Measurements from ENCODE around the gene CYB5R4. TPM values are rescaled to one million over a fixed set of nuclear protein-coding genes. Genes with fewer than 3 reads are reported as not detected.
A peak's percentile ranks its signal among the peaks of the same experiment; 100 is the strongest.

Gene CYB5R4
- total RNA-seq, 1 donor from 2014 or later: 8.6 TPM

GRCh38 chr6:83875843-83876242 lies 16.4 kb downstream of the CYB5R4 start:
- Mint-ChIP-seq H3K4me3 (no peak overlapping the region), H3K27ac (no peak overlapping the region), H3K4me1 (no peaks in the 10 kb centered on the region), H3K27me3 (ENCODE audit: low read depth) (no peaks in the 10 kb centered on the region), H3K9me3 (no peaks in the 10 kb centered on the region), H3K36me3 (no peaks in the 10 kb centered on the region)
- DNase-seq (ENCODE audit: low spot score in 2 of 2, unreplicated experiment in 2 of 2): no peak
- TF ChIP-seq CTCF (IDR thresholded peaks at IDR 0.05; ENCODE audit: unreplicated experiment): no peak

- Mint-ChIP-seq H3K4me3 (no peak overlapping the region), H3K27ac (no peak overlapping the region), H3K4me1 (peaks cover 7% of the 10 kb centered on the region), H3K9me3 (no peaks in the 10 kb centered on the region), H3K27me3 (ENCODE audit: low read depth) (no peaks in the 10 kb centered on the region), H3K36me3 (no peaks in the 10 kb centered on the region)
- DNase-seq (ENCODE audit: low spot score in 2 of 2, unreplicated experiment in 2 of 2): no peak
- no peak for TF ChIP-seq CTCF (IDR thresholded peaks at IDR 0.05; ENCODE audit: unreplicated experiment)
These were observed 19.6 kb downstream of the CYB5R4 start for GRCh38 chr6:83878902-83879644.

- Mint-ChIP-seq H3K9me3 (no peaks in the 10 kb centered on the region), H3K27ac (no peak overlapping the region), H3K4me3 (no peak overlapping the region), H3K36me3 (no peaks in the 10 kb centered on the region), H3K4me1 (peaks cover 9% of the 10 kb centered on the region), H3K27me3 (ENCODE audit: low read depth) (no peaks in the 10 kb centered on the region)
- DNase-seq (ENCODE audit: low spot score in 2 of 2, unreplicated experiment in 2 of 2): no peak
- no peak for TF ChIP-seq CTCF (IDR thresholded peaks at IDR 0.05; ENCODE audit: unreplicated experiment)
These were observed 20.3 kb downstream of the CYB5R4 start for GRCh38 chr6:83879746-83880145.

- Mint-ChIP-seq H3K27ac (no peak overlapping the region), H3K4me1 (peaks cover 9% of the 10 kb centered on the region), H3K27me3 (ENCODE audit: low read depth) (no peaks in the 10 kb centered on the region), H3K9me3 (no peaks in the 10 kb centered on the region), H3K4me3 (no peak overlapping the region), H3K36me3 (no peaks in the 10 kb centered on the region)
- DNase-seq (ENCODE audit: low spot score in 2 of 2, unreplicated experiment in 2 of 2): no peak
- no peak for TF ChIP-seq CTCF (IDR thresholded peaks at IDR 0.05; ENCODE audit: unreplicated experiment)
These were observed 23.8 kb downstream of the CYB5R4 start for GRCh38 chr6:83883240-83883639.

- Mint-ChIP-seq H3K4me1 (peaks cover 9% of the 10 kb centered on the region), H3K36me3 (no peaks in the 10 kb centered on the region), H3K4me3 (no peak overlapping the region), H3K9me3 (peaks cover 8% of the 10 kb centered on the region), H3K27ac (no peak overlapping the region), H3K27me3 (ENCODE audit: low read depth) (no peaks in the 10 kb centered on the region)
- TF ChIP-seq CTCF (IDR thresholded peaks at IDR 0.05; ENCODE audit: unreplicated experiment): peak; percentile 81
- DNase-seq (ENCODE audit: low spot score in 2 of 2, unreplicated experiment in 2 of 2): no peak
These were observed 25.0 kb downstream of the CYB5R4 start for GRCh38 chr6:83884523-83884922.

Measured in mesothelial cell of epicardium (in vitro differentiated cells).